Measurements from ENCODE around the gene SOWAHB.

DNA sequence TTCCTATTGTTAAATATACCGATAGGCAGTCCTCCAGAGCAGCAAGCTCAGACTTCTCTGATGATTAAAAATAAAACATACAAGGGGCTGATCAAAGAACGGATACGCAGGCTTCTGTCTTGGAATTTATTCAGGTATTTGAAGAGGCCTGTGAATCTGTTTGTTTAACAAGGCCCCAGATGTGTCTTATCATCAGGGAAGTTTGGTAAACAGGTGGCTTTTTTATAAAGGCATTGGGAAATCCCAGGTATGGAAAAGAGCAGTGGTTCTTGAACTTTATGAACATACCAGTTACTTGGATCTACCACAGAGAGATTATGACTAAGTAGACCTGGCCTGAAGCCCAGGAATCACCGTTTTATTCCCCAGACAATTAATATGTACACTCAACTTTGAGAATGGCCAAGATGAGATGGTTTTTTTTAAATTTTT lies 47.9 kb downstream of the SOWAHB start:
- TF ChIP-seq POLR2A (IDR thresholded peaks at IDR 0.05; ENCODE audit: low read depth, low read length) (no peak), POLR2AphosphoS5 (IDR thresholded peaks at IDR 0.05; ENCODE audit: low read depth, low read length) (no peak)
